ENCODE data around the gene BMP2K.
"Not testable (repeated sequence)": the region's sequence is repeated elsewhere in the genome, so short reads cannot be mapped to it uniquely, and the experiment has no call there.

Gene BMP2K

DNA sequence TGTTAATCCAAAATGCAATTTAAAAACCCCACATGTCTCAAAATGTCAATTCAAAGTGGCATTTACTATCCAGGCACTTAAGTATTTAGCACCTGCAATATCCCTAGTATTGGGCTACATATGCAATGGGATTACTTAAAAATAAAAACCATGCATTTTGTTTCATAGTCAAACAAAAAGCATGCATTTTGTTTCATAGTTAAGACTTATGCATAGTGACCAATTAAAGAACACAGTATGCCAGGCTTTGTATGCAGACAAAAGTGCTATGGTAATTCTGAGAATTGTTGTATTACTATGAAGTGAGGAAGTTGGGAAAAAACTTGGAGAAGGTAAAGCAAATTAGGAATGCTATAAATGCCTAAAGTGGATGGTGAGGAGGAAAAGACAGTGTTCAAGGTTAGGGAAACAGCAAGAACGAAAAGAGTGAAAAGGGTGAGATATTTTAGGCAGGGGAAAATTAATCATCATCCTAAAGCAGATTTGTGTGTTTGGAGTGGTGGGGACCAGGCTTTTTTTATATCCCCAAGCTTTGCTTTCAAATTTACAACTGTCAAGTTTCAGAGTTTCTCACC lies 10.6 kb upstream of the BMP2K start:
- no peak for DNase-seq

DNA sequence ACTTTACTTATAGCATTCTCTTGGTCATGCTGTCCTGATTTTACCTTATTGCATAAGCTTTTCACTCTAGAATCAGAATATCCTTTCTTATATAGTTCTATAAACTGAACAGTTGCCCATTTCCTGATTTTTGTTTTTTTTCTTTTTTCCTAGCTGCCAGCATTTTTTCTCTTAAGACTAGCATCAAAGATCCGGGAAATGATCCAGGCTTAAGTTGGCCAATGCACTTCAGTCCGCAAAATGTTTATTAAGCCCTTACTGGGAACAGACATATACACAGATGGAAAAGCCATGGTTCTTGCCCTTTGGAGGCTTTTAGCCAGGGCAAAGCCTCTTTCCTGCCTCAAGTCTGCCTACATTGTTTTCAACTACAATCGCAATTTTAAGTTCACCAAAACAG lies 10.1 kb upstream of the BMP2K start:
- no peak for DNase-seq

- no peak for DNase-seq
Measured at GRCh38 chr4:78766650-78767049, 9.5 kb upstream of the BMP2K start.

DNA sequence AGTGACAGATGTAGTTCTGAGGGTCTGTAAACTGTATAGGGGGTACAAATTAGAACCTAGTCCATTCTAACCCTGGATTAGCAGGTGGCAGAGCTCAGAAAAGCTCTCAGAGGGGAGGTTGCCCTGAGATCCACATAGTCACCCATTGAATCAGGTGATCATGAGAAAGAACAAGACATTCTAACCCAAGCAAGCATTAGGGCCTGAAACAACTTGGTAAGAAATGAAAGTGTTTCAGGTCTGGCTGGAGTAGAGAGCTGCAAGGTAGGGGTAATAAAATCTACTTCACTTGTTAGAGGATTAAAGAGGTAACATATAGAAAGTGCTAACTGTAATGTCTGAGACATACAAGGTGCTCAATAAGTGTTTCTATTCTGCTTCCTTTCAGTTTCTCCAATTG lies 8.8 kb upstream of the BMP2K start:
- no peak for DNase-seq

GRCh38 chr4:78768452-78769180 lies 7.5 kb upstream of the BMP2K start:
- DNase-seq, result no peak

DNA sequence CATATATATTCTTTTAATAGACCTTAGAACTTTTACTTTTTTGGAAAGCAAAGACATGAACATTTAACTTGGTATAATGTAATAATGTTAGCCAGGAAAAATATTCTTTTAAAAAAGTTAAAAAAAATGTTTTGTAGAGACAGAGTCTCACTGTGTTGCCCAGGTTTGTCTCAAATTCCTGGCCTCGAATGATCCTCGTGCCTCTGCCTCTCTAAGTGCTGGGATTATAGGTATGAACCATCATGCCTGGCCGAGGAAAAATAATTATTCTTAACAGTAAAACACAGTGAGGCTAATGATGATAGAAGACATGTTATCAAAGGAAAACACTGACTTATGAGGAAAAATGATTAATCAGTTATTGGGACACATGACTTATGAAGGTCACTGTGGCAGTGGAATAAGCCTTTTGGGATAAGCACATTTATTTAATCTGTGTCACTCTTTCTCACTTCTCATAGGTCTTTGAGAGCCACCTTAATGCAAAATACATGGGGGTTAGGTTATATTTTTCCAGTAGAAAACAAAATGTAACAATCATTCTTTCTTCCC lies 6.0 kb upstream of the BMP2K start:
- DNase-seq, result no peak

- no peak for DNase-seq
Measured at GRCh38 chr4:78772526-78773091, 3.5 kb upstream of the BMP2K start.

DNA sequence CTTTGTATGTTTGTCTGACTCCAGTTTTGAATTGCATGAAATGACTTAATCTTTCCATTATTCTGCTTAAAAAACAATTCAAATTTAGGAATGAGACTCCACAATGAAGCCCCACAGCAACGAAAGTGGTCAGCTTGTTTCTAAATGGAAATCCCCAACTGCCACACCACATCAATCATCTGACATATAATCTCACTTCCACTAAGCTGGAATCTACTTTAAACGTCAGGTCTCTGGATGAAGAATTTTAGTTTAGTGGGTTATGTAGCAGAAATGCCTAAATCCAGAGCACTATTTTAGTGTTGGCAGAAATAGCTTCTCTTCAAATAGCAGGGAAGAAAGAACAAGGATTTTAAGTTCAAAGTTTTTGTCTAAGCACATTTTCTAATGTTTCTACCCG lies 1.7 kb upstream of the BMP2K start:
- DNase-seq, result peak; percentile 18

GRCh38 chr4:78775303-78776078 lies 659 bp upstream of the BMP2K start:
- DNase-seq, result peak; percentile 90

GRCh38 chr4:78776729-78777575 lies 802 bp downstream of the BMP2K start:
- peak; percentile 48 for DNase-seq

- no peak for DNase-seq
Measured at GRCh38 chr4:78777576-78777940, 1.4 kb downstream of the BMP2K start.

GRCh38 chr4:78778530-78778929 lies 2.4 kb downstream of the BMP2K start:
- no peak for DNase-seq

- DNase-seq, result no peak
Measured at GRCh38 chr4:78779280-78779679, 3.1 kb downstream of the BMP2K start.

DNA sequence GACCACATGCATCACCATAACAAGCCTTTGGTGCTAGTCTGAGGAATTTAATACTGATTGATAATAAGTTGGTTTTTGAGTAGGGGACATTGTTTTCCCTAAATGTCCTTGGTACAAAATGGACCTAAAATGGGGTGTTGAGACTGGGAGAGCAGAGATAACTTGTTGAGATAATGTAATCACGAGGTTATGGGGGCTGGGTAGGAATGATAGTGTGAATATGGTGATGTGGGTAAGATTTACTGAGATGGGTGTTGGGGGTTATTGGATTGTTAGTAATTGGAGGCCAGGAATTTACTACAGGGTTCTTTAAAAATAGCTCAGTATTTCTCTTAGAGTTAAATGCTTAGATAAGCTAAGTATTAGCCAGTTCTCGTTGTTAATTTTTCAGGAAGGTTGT lies 3.9 kb downstream of the BMP2K start:
- DNase-seq, result no peak

GRCh38 chr4:78781139-78781538 lies 5.0 kb downstream of the BMP2K start:
- DNase-seq, result no peak

DNA sequence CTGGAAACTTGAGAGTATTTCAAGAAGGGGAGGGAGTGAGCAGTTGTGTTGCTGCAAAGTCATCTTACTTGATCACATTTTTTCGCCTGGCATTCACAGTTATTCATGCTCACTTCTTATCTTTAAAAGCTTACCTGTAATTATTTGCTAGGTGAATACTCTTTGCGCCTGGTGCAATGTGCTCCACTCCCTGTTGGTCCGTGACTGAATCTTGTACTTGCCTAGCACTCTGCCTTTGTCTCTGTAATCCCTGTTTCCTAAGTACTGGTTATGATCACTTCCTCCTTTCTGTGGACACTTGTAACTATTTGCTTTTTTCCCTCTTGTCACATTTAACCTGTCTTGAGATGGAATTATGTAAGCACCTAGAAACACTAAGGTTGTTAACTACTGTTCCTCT lies 5.8 kb downstream of the BMP2K start:
- no peak for DNase-seq

DNA sequence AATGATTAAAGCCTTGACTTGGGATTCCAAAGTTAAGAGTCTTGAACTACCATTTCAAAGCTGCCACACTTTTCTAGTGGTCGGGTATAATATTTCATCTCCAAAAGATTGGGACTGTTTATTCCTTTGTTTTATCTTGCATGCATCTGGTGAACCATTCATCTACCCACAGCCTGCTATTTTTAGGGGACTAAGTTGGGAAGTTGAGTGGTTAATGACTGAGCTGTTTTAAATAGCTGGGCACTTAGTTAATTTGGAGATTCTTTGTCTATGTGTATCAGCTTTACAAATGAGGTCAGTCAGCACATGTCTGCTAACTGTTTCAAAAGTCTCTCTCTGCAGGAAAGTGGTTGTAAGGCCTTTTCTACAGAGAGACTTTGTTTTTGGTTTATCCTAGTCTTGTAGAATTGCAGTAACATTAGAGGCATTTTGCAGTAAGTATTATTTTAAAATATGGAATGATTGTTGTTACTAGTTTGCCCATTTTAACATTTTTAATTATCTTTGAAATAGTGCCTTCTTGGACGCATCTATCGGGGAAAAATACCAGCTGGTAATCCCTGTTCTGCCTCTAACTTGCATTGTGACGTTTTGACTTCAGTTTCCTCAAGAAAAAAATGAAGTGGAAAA lies 8.2 kb downstream of the BMP2K start:
- no peak for DNase-seq

GRCh38 chr4:78787392-78788006 lies 11.3 kb downstream of the BMP2K start:
- DNase-seq, result no peak

DNA sequence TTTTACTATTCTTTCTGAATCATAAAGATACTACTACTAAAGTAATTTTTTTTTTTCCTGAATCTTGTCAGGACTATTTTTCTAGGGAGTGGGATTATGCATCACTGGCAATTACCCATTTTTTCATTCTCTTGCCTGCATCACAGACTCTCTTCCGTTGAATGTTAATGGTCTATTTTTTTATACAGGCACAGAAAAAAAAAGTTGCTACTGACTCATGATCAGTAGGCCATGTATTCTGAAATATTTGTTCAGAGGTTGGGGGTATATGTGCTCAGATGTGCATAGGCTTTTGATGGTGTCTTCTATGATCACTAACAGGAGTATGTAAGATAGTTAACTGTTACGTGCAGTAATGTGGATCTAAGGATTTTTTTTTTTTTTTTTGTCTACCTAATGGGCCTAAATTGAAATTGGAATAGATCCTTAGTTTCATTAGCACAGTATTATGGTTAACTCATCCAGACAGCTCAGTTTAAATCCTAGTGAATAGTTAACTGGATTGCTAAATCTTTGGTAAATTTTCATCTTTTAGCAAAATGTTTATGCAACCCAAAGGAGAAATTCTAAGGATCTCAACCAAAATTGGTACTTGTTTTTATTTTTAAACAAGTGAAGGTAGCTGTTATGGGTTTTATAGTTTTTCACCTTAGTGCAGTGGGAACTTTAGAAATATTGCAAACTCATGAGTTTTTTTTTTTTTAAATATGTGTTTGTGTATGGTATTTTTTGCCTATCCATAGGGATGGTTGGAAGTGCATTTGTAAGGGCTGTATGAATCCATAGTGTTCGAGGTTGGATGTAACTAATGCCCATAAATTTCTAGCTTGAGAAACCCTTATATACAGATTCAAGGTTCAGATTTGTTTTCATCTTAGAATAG lies 12.1 kb downstream of the BMP2K start:
- no peak for DNase-seq

GRCh38 chr4:78795594-78796416 lies 19.7 kb downstream of the BMP2K start:
- not testable (repeated sequence) for DNase-seq
